ENCODE data around the gene STEAP1B.
"Not testable (repeated sequence)": the region's sequence is repeated elsewhere in the genome, so short reads cannot be mapped to it uniquely, and the experiment has no call there.

The STEAP1B gene

DNA sequence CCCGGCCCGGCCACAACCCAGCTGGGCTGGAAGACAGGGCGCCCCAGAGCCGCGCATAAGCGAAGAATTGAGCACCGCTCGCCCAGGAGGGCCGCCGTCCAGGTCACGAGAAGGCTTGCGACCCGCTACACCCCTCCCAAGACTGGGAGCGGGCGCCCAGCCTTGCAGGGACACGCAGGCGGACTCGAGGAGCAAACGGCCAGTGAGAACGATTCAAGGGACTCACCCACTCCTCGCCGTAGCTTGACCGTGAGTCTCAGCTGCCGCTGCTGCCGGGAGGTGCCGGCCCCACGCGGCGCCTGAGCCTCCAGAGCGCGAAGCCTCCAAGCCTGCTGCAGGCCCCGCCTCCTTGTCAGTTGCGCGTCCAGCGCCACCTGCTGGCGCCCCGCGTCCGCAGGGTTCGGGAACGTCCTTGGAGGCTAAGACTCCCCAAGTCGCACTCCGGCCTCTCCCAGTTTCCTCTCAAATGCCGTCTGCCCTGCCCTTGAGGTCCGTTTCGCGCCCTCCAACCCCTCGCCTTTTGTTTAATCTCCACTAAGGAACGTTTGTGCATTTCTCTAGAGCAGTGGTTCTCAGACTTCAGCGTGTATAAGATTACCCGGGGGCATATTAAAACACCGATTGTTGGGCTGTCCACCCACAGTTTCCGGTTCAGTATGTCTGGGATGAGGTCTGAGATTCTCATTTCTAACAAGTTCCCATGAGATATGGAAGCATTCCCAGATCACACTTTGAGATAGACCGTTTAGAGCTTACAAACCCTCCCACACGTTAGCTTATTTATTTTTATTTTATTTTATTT is at the start of gene STEAP1B:
STEAP1B (minus strand) TSS at position 301 of the 802 bp plus-strand sequence. CDS start 5,333 bp downstream, outside the sequence.
- DNase-seq (ENCODE audit: insufficient read length, low spot score) = peak; percentile 59
- not testable (repeated sequence) for FAIRE-seq

DNA sequence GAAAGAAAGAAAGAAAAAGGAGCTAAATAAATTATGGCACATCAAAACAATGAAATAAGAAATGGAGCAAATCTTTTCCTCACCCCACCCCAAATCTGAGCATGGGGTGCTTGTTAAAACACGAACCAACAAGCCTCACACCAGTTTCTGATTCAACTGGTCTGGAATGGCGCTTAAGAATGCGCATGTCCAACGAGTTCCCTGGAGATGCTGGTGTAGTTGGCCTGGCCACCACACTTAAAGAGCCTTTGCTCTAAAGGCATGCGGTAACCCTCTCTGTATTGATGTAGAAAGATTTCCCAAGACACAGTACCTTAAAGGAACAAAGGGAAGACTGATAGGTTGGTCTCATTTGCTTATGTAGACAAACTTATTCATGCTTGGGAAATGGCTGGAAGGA is 49.1 kb upstream of the STEAP1B start:
- no peak for FAIRE-seq
- no peak for DNase-seq (ENCODE audit: insufficient read length, low spot score)

DNA sequence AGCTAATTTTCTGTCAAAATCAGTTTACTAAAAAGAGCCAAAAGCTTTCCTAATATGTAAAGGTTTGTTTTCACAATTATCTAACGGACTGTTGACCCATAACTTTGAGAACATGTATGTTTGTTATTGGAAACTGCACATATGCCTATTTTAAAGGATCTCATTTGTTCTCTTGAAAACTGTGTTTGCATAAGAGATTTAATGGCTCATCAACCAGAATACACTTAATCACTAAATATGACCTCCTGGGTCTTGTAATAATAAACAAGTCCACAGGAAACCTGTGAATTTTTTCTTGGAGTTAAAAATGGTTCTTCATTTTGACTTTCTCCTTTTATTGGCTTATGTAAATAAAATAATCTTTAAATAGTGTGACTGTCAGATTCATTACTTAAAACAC is 48.3 kb upstream of the STEAP1B start:
- no peak for DNase-seq (ENCODE audit: insufficient read length, low spot score)
- FAIRE-seq = no peak

GRCh38 chr7:22546769-22547168 is 46.8 kb upstream of the STEAP1B start:
- DNase-seq (ENCODE audit: insufficient read length, low spot score) (no peak), FAIRE-seq (no peak)

GRCh38 chr7:22545529-22545928 is 45.5 kb upstream of the STEAP1B start:
- DNase-seq (ENCODE audit: insufficient read length, low spot score) (no peak), FAIRE-seq (no peak)

GRCh38 chr7:22544245-22544644 is 44.3 kb upstream of the STEAP1B start:
- DNase-seq (ENCODE audit: insufficient read length, low spot score) (no peak), FAIRE-seq (no peak)

- FAIRE-seq = no peak
- DNase-seq (ENCODE audit: insufficient read length, low spot score) = no peak
These were observed 43.2 kb upstream of the STEAP1B start for GRCh38 chr7:22543169-22543568.

GRCh38 chr7:22542669-22543068 is 42.7 kb upstream of the STEAP1B start:
- no peak for FAIRE-seq
- DNase-seq (ENCODE audit: insufficient read length, low spot score) = no peak

DNA sequence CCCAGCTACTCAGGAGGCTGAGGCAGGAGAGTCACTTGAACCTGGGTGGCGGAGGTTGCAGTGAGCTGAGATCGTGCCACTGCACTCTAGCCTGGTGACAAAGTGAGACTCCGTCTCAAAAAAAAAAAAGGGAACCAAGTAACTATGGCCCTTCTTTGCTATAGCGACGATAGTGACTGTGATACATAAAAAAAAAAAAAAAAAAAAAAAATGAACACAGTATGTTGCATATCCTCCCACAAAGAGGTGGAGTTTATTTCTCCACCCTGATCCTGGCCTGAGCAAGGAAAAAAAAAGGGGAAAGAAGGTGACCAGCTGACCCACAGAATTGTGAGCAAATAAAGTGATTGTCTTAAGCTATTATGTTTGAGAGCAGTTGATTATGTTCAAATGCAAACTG is 42.3 kb upstream of the STEAP1B start:
- DNase-seq (ENCODE audit: insufficient read length, low spot score) = no peak
- no peak for FAIRE-seq

GRCh38 chr7:22541789-22542188 is 41.8 kb upstream of the STEAP1B start:
- DNase-seq (ENCODE audit: insufficient read length, low spot score) (no peak), FAIRE-seq (no peak)

DNA sequence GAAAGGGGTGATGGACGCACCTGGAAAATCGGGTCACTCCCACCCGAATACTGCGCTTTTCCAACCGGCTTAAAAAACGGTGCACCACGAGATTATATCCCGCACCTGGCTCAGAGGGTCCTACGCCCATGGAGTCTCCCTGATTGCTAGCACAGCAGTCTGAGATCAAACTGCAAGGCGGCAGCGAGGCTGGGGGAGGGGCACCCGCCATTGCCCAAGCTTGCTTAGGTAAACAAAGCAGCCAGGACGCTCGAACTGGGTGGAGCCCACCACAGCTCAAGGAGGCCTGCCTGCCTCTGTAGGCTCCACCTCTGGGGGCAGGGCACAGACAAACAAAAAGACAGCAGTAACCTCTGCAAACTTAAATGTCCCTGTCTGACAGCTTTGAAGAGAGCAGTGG is 28.5 kb upstream of the STEAP1B start:
- not testable (repeated sequence) for FAIRE-seq; DNase-seq (ENCODE audit: insufficient read length, low spot score)

- FAIRE-seq = not testable (repeated sequence)
These were observed 24.5 kb upstream of the STEAP1B start for GRCh38 chr7:22524353-22524947.

DNA sequence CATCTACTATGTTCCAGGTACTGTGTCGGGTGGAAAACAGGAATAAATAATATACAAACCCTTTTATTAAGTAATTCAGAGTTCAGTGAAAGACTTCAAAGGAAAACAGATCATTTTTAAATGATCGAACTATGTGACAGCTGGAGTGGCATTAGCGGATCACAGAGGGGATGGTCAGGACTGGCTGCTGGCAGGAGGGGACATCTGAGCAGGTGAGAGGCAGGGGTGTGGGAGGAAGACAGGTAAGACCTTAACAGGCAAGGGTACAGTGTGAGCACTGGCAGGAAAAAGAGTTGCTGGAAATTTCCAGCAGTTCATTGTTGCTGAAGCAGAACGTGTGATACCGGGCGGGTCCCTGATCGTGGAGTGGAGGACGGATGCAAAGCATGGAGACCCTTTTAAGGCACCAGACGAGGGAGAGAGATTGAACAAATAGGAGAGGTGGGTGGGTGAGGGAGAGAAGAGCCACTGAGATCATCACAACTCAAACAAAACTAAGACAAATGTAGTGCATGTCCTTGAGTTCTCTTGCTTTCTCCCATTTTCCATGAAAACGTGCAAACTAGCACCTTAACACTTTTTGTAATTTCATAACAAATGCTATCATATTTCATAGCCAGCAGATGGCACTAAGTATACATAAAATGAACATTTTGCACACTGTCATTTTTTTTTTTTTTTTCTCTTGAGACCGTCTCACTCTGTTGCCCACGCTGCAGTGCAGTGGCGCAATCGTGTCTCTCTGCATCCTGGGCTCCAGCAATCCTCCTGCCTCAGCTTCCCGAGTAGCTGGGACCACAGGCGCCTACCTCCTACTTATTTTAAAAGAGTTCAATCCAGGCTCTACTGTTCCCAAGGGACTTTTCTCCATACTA is 23.7 kb upstream of the STEAP1B start:
- FAIRE-seq = not testable (repeated sequence)

More at GRCh38 chr7:22524353-22524947, 24.5 kb upstream of the STEAP1B start:
- DNase-seq (ENCODE audit: insufficient read length, low spot score) = not testable (repeated sequence)

GRCh38 chr7:22519560-22519959 is 19.6 kb upstream of the STEAP1B start:
- FAIRE-seq; DNase-seq (ENCODE audit: insufficient read length, low spot score): not testable (repeated sequence)

More for the DNA sequence above, 23.7 kb upstream of the STEAP1B start:
- DNase-seq (ENCODE audit: insufficient read length, low spot score) = not testable (repeated sequence)

DNA sequence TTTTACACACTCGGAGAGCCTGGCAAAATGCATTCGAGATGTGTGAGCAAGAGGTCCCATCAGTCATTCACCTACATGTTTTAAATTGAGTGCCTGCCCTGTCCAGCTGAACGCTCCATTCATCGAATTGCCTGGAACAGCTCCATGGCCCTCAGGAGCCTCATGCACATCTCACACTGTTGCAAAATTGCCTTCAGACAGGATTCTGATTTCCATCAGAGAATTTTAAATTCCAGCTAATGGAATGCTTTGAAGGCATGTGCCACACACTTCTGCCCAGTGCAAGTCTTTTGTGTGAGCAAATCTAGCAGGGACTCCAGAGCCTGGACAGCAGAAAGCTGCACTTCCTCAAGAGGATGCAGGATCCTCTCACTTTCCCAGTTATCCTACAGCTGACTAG is 17.0 kb upstream of the STEAP1B start:
- not testable (repeated sequence) for DNase-seq (ENCODE audit: insufficient read length, low spot score); FAIRE-seq

GRCh38 chr7:22514963-22515362 is 15.0 kb upstream of the STEAP1B start:
- not testable (repeated sequence) for DNase-seq (ENCODE audit: insufficient read length, low spot score); FAIRE-seq

DNA sequence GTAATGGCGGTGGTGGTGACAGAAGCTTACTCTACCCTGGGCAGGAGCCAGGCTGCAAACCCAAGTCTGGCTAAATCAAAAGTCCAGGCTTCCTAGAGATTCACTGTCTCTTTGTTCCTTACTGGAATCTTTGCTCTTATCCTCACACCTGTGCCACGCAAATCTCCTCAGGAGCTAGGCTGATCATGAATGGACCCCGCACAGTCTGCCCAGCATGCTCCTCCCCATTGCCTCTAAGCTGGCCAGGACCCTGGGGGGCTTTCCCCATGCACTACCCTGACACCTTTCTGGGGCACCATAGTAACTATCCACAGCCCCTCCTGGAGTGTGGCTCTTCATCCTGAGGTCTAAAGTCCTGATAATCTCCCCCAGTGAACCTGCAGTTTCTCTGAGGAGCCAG is 7.3 kb upstream of the STEAP1B start:
- not testable (repeated sequence) for FAIRE-seq; DNase-seq (ENCODE audit: insufficient read length, low spot score)

DNA sequence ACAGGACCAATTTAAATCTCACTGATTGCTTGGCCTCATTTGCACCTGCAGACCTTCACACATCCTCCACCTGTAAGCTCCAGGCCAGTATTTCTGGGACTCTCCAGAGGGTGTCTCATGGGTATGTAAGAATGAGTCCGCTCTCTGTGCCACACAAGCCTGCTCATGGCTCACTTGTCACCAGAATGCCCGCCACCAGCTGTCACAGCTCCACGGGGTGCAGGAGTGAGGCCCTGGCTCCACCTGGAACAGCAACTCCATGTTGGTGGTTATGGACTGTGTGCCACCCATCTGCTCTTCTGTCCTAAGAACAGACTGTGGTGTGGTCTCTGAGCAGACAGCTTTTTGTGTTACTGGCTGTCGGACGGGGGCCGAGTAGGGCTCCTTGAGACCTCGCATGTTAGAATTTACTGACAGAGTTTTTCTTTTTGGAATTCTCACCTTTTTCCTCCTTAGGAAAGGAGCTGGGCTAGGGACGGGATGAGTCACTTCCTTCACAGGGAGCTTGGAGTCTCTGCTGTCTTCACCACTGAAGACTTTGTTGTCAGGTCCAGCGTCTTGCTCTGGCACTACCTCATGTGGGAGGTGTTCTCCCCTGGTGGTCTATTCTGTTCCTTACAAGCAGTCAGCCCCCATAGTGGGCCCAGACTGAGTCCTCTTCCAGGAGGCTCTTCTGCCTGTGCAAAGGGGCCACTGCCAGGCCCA is 6.5 kb upstream of the STEAP1B start:
- not testable (repeated sequence) for FAIRE-seq; DNase-seq (ENCODE audit: insufficient read length, low spot score)

- not testable (repeated sequence) for DNase-seq (ENCODE audit: insufficient read length, low spot score); FAIRE-seq
These were observed 4.5 kb upstream of the STEAP1B start for GRCh38 chr7:22504519-22504918.

DNA sequence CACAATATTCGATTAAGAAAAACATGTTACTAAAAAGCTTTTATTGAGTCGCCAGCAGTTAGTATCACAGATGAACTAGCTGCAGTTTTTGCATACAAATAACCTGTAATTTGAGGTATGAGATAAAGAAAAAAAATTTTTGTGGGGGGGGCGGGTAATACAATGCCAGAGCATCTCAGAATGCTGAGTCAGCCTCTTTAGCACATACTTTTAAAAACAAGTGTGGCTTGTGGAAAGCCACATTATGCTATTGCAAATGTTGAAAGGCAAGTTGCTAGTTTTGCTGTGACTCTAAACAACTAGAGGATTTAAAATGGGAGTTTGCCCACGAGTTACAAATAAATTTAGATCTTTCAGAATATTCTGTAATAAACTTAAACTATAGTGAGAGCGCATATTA is 2.1 kb upstream of the STEAP1B start:
- not testable (repeated sequence) for FAIRE-seq

More for the DNA sequence above, 2.1 kb upstream of the STEAP1B start:
- DNase-seq (ENCODE audit: insufficient read length, low spot score) = not testable (repeated sequence)

All from HTR-8/SVneo (cell line).